Activated CD4-positive, alpha-beta T cell treated with anti-CD3 and anti-CD28 coated beads, Interleukin-2, Interleukin-4, amounts not matched to agents 100 ng/mL and 50 ng/mL, durations not matched to agents 16 hours and 8 hours (primary cell): Measurements from ENCODE around the gene CACNA1I.
"Not testable (repeated sequence)": the region's sequence is repeated elsewhere in the genome, so short reads cannot be mapped to it uniquely, and the experiment has no call there.

Source experiments
- DNase-seq: peaks from one replicate; pipeline ENCODE4 v3.0.0-alpha.2; 2020; ENCODE audit warnings: low spot score

CACNA1I gene

GRCh38 chr22:39570665-39571064 is at the start of gene CACNA1I:
Gene CACNA1I (plus strand): TSS chr22:39570753. CDS start chr22:39570753, 0 bp downstream.
- no peak for DNase-seq

GRCh38 chr22:39521106-39521885 is 49.3 kb upstream of the CACNA1I start:
- DNase-seq, result not testable (repeated sequence)

- DNase-seq, result not testable (repeated sequence)
Measured at GRCh38 chr22:39522091-39522490, 48.5 kb upstream of the CACNA1I start.

GRCh38 chr22:39522567-39523300 is 47.8 kb upstream of the CACNA1I start:
- no peak for DNase-seq

DNA sequence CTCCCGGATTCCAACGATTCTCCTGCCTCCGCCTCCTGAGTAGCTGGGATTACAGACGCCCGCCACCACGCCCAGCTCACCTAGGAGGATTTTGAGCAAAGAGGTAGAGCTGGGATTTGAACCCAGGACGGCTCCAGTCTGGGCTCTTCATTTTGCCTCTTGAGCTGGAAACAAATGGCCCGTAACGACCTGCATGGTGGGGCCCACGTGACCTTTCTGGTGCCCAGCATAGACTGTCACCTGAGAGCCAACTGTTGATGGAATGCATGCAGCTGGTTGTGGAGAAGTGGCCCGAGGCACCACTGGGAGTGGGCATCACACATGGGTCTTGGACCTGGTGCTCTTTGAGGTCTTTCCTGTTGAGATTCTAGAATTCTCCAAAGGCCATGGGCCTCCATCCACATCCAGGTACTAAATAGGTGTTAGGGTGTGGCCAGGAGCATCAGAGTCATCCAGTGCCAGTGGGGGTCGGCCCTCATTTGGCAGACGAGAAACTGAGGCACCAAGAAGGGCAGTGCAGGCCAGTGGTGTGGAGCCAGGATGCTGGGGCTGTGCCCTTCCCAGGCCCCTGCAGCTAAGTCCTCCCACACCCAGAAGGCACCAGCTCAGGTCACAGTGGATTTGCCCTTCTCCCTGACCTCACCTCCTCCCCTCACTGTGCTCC is 46.3 kb upstream of the CACNA1I start:
- no peak for DNase-seq

DNA sequence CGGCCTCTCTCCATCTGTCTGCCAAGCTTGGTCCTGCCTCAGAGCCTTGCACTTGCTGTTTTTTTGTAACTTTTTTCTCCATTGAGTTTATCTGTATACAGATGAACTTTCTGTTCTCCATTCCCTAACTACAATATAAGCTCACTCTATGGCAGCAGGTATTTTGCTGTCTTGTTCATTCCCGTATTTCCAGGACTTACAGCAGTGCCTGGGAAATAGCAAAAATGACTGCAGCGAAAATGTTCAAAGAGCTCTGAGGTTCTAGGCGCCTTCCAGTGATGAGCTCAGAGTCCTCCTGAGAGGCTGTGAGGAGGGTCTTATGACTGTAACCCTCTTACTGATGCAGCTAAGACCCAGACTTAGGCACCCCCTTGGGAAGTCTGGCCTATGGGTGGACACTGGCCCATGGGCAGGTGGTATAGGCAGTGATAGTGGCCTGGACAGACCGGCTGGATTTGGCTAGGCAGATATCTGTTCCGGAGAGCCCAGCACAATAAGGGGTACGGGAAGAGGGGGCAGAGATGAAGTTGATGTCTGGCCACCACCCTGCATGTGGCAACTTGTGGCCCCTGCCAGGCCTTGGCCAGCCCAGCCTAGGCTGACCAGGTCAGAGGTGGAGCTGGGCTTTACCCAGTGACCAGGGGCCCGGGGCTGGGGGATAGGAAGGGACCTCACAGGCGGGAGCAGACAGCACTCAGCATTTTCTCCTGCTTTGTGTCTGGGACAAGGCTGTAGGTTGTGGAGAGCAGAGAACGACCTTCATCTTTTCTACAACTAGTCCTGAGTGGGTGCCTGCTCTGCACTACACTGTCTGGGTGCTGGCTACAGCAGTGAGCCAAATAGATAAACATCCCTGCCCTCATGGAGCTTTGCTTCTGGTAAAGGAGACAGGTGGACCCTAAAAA is 45.5 kb upstream of the CACNA1I start:
- no peak for DNase-seq

DNA sequence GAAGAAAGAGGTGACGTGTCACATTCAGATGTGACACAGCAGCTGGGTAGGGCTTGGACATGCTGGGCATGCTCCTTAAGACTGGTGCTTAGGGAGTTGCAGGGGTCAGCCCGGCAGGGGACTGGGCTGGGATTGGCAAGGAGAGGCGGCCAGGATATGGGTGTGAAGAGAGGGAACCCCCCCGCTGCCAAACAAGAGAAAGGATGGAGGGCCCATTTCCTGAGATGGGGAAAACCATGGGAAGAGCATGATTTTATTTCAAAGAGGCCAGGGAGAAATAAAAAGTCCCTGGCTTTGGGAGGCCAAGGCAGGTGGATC is 44.9 kb upstream of the CACNA1I start:
- DNase-seq, result no peak

- no peak for DNase-seq
Measured at GRCh38 chr22:39526736-39527171, 43.8 kb upstream of the CACNA1I start.

DNA sequence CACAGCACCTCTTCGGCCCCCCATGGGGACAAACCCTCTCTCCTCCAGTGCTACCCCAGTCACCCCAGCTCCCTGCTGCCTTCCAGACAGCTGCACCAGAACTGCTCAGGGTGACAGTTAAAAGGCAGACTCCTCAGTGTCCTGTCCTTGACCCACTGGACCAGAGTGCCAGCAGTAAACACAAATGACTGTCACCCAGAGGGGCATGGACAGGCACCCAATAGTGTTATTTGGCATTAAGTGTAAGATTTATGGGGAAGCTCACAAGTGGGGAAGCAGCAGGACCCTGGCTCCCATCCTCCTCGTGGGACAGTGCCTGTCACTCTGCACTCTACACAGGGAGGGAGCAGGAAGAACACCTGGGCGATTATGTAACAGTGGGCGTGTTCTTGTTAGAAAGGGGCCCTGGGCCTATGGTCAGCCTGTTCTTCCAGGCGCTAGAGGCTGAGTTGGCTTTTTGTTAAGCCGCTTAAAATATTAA is 43.0 kb upstream of the CACNA1I start:
- no peak for DNase-seq

DNA sequence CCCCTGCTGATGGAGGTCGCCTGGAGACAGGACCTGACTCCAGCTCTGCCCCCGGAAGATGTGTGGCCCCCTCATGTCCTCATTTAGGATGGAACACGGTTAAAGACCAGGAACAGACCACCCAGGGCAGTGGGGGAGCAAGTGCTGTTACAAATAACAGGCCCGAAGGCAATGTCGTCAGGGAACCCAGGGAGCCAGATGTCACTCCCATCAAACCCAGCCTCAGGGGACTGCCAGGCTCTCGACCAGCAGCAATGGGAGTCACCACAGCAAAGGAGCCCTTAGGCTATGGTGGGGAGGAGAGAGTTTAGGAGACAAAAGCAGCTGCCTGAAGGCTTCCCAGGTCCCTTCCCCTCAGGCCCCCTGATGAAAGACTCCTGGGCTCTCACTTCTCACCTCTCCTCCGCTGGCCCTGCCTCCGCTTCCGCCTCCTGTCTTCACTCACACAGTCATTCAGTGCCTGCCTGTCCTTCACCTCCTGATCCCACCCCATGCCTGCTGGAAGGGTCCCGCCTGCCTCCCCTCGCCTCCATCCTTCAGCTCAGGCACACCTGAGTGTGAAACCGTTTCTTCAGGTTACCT is 42.4 kb upstream of the CACNA1I start:
- DNase-seq, result no peak

DNA sequence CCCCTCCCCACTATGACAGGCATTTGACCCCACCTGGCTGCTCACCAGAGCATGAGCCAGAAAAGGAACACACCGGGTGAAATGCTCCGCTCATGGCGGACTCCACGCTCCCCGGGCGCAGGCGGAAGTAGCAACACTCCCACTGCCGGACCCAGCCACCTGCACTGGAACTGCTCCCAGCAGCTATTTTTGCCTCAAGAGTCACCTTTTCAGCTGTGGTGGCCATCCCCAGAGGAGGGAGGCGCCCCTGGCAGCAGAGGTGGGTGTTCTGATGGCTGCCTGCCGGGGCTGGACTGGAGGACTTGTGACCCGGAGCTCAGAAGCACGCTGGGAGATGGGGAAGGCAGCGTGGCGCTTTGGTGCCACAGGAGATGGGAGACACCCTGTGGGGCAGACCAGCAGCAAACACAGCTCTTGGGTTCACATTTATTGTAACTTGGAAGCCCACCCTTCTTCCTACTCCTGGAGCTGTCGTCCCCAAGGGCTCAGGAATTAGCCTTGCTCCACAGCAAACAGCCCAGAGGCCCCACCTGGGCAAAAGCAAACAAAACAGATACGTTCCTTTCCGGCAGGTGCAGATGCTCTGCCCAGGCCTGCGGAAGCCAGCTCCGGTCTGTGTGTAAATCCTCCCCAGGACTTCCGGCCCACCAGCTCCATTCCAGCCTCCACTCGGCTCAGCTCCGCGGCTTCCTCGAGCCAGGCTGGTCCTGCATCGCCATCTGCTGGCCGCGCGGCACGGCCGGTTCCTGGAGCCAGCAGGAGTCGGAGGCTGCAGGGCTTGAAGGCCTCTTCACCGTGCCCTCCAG is 41.7 kb upstream of the CACNA1I start:
- DNase-seq, result peak; percentile 93

DNA sequence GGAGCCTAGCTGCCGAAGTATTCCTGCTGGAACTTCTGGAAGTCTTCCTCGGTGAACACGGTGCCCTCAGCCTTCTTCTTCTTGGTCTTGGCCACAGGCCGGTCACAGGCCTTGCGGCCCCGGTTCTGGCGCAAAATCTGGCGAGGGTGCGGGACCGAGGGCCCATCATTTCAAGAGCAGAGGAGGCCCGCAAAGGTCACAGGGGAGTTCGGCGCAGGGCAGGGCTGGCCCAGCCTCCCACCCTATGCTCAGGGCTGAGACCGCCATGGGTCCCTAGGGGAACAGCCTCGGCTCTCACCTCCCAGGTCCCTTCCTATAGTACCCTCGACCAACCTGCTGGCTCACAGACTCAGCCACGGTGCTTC is 41.1 kb upstream of the CACNA1I start:
- DNase-seq, result no peak

DNA sequence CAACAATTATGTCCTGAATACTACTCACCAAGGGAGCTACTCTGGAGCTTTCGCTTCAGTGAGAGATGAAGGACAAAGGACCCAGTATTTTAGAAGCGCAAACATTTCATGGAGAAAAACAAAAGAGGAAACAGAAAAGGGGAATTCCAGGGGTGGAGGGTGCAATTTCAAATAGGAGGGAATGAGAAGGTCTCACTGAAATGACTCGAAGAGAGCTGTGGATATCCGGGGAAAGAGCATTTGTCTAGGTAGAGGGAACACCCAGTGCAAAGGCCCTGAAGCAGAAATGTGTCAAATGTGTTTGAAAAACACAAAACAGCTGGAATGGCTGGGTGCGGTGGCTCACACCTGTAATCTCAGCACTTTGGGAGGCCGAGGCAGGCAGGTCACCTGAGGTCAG is 40.4 kb upstream of the CACNA1I start:
- DNase-seq, result no peak

DNA sequence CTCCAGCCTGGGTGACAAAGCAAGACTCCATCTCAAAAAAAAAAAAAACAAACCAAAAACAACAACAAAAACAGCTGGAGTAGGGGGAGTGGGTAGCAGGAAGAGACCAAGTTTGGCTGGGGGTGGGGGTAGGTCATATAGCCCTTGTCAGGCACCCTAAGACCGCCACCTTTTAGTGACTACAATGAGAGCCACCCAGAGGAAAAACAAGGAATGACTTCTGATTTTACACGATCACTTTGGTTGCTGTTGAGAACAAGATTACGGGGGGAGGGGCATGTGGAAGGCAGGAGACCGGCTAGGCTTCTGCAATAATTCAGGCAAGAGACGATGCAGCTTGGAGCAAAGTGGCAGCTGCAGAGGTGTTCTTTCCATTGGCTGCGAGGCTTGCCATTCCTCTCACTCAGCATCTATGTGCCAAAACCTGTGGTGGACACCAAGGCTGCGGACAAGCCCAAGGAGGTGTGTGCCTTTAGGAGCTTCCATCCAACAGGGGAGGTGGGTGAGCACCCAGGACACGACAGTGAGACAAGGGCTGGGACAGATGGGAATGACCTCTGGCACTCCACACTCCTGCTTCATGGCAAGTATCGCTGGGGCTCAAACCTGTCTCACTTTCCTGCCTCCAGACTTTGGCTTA is 39.7 kb upstream of the CACNA1I start:
- DNase-seq, result peak; percentile 59

DNA sequence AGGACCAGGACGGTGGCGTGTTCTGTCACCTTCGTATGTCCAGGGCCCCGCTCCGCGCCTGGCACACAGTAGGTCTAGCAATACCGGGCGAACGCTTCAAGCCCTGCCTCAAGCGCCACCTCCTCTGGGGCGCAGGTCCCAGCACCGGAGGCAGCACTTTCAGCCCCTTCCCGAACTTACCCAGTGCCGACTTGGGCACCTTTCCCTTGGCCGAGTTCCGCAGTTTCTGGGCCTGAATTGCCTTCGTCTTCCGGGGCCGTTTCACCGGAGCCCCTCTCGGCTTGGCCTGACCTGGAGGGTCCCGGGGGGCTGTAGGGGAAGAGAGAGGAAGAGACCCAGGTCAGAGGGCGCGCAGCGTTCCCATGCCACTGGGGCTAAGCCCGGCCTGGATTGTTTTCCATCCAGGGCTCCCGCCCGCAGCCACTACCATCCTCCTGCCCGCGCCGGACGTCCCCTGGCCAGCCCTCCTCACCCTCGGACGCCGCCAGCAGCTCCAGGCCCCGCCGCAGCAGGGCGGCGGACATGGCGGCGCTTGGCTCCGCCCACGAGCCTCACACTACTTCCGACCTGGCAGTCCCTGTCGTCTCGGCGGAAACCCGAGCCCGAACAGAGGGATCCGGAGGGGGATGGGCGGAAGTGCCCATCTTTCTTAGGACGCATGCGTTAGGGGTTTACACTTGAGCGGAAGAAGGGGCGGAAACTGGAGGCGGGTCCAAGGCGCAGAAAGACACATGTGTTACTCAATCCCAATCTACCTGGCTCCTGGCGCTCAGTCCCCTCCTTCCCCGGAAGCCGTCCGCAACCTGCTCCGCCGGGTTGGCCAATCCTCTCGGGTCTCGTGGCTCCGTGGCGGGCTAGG is 38.1 kb upstream of the CACNA1I start, which contains the start of gene RPS19BP1:
TSS of gene RPS19BP1 (minus strand) at position 534 of the 859 bp plus-strand sequence. CDS start at position 524, 10 bp downstream.
- peak; percentile 100 for DNase-seq

DNA sequence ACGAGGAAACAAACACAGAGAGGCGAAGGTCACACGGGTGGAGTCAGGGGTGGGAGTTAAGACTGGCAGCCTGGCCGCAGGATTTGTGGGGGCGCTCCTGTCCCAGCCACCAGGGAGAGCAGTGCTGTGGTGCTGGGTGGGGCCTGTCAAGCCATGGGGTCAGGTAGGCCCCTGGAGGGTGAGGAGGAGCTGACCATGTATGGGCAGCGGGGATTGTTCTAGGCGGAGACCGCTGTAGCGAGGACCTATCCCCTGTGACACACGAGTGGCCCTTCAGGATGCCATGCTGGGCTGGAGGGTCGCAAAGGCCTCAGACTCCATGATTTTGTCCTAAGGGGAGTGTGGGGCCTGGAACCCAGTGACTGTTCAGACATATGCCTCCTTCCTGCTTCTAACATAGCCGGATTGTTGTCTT is 36.5 kb upstream of the CACNA1I start:
- no peak for DNase-seq

- DNase-seq, result peak; percentile 82
Measured at GRCh38 chr22:39534591-39535356, 35.8 kb upstream of the CACNA1I start.

- DNase-seq, result no peak
Measured at GRCh38 chr22:39535357-39535725, 35.2 kb upstream of the CACNA1I start.
